GM19372 (cell line): Measurements from ENCODE around the gene GOLGA8A.
A peak's percentile ranks its signal among the peaks of the same experiment; 100 is the strongest.
"Not testable (repeated sequence)": the region's sequence is repeated elsewhere in the genome, so short reads cannot be mapped to it uniquely, and the experiment has no call there.

Experiments used
- ATAC-seq: cut with Tn5 transposase; IDR thresholded peaks from one replicate; pipeline ENCODE4 v1.9.1; 2021; ENCODE audit warnings: mild to moderate bottlenecking, low read depth, moderate library complexity; ENCODE audit not compliant: unreplicated experiment

Gene GOLGA8A

GRCh38 chr15:34437687-34438086 lies at the start of gene GOLGA8A:
Gene GOLGA8A (minus strand): TSS chr15:34437808. CDS start chr15:34389691, 48,117 bp downstream.
- ATAC-seq, result peak; percentile 69

- ATAC-seq, result no peak
Observed at GRCh38 chr15:34483644-34484043, 46.0 kb upstream of the GOLGA8A start.

GRCh38 chr15:34481370-34481769 lies 43.8 kb upstream of the GOLGA8A start:
- ATAC-seq, result no peak

- ATAC-seq, result no peak
Observed at GRCh38 chr15:34473840-34474239, 36.2 kb upstream of the GOLGA8A start.

GRCh38 chr15:34472947-34473346 lies 35.3 kb upstream of the GOLGA8A start:
- no peak for ATAC-seq

- ATAC-seq, result no peak
Observed at GRCh38 chr15:34470892-34471291, 33.3 kb upstream of the GOLGA8A start.

GRCh38 chr15:34470091-34470490 lies 32.5 kb upstream of the GOLGA8A start:
- no peak for ATAC-seq

- ATAC-seq, result no peak
Observed at GRCh38 chr15:34461730-34462129, 24.1 kb upstream of the GOLGA8A start.

- ATAC-seq, result no peak
Observed at GRCh38 chr15:34460451-34460850, 22.8 kb upstream of the GOLGA8A start.

- no peak for ATAC-seq
Observed at GRCh38 chr15:34456658-34457057, 19.1 kb upstream of the GOLGA8A start.

- ATAC-seq, result no peak
Observed at GRCh38 chr15:34442891-34443290, 5.3 kb upstream of the GOLGA8A start.

- no peak for ATAC-seq
Observed at GRCh38 chr15:34439878-34440277, 2.3 kb upstream of the GOLGA8A start.

GRCh38 chr15:34436956-34437442 lies 609 bp downstream of the GOLGA8A start:
- ATAC-seq, result peak; percentile 70

- no peak for ATAC-seq
Observed at GRCh38 chr15:34436126-34436955, 1.3 kb downstream of the GOLGA8A start.

- ATAC-seq, result no peak
Observed at GRCh38 chr15:34435658-34436057, 1.9 kb downstream of the GOLGA8A start.

- no peak for ATAC-seq
Observed at GRCh38 chr15:34434627-34435305, 2.8 kb downstream of the GOLGA8A start.

- ATAC-seq, result not testable (repeated sequence)
Observed at GRCh38 chr15:34433956-34434626, 3.5 kb downstream of the GOLGA8A start.

GRCh38 chr15:34430642-34431041 lies 7.0 kb downstream of the GOLGA8A start:
- not testable (repeated sequence) for ATAC-seq

GRCh38 chr15:34423425-34424090 lies 14.1 kb downstream of the GOLGA8A start:
- not testable (repeated sequence) for ATAC-seq

- not testable (repeated sequence) for ATAC-seq
Observed at GRCh38 chr15:34420953-34421352, 16.7 kb downstream of the GOLGA8A start.
